HG03159 (cell line): ENCODE measurements around the gene BMF.

Source experiments
- ATAC-seq: cut with Tn5 transposase; IDR thresholded peaks from one replicate; pipeline ENCODE4 v1.9.1; 2021; ENCODE audit warnings: mild to moderate bottlenecking, moderate library complexity; ENCODE audit not compliant: unreplicated experiment

BMF gene

DNA sequence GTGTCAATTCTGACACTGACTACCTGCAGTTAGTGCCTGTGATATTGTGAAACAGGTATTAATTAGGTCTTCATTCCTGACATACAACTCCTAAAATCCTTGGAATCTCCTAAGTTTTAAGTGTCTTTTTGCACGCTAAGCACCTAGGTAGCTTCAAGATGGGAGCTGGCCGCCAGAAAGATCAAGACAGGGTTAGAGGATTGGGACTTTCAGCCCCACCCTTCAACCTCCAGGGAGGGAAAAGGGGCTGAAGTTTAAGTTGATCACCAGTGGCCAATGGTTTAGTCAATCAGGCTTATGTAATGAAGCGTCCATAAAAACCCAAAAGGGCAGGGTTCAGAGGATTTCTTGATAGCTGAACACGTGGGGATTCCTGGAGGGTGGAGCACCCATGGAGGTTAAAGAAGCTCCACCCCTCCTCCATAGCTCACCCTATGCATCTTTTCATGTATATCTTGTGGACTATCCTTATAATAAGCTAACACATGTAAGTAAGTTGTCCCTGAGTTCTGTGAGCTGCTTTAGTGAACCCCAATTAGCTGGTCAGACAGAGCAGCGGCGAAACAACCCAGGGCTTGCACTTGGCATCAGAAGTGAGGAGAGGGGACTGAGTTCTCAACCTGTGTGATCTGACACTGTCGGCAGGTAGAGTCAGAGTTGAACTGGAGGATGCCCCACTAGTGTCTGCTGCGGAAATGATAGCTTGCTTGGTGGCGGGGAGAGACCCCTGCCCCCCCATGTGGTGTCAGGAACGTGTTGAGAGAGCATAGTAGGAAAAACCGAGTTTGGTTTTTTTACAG lies 56.9 kb downstream of the BMF start:
- ATAC-seq = no peak

- ATAC-seq = no peak
Measured at GRCh38 chr15:40050788-40051470, 57.8 kb downstream of the BMF start.

- ATAC-seq = no peak
Measured at GRCh38 chr15:40048926-40049475, 59.7 kb downstream of the BMF start.

DNA sequence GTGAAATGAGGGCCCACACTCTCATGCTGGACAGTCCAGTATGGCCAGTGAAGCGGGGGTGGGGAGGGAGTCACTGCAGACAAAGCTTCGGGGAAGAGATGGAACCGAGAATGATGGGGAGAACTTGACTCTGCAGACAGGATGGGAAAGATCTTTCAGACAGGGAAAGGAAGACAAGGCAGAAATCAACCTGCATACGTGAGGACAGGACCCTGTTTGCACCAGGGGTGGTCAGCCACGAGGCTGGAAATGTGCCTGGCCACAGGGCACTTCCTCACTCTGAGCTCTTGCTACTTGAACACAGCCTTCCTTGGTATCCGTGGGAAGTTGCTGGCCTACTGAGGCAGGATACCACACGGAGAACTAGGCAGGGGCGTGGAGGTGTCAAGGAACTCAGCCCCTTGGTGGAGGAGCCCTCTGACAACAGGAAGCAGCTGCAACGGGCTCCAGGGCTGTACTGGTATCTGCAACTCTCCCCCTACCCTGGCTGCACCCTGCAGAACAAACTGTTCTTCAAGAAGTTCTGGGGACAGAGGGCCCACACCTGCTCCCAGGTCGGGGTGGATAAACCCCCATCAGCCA lies 60.4 kb downstream of the BMF start:
- ATAC-seq = no peak

- ATAC-seq = peak; percentile 53
Measured at GRCh38 chr15:40047415-40048210, 61.1 kb downstream of the BMF start.

DNA sequence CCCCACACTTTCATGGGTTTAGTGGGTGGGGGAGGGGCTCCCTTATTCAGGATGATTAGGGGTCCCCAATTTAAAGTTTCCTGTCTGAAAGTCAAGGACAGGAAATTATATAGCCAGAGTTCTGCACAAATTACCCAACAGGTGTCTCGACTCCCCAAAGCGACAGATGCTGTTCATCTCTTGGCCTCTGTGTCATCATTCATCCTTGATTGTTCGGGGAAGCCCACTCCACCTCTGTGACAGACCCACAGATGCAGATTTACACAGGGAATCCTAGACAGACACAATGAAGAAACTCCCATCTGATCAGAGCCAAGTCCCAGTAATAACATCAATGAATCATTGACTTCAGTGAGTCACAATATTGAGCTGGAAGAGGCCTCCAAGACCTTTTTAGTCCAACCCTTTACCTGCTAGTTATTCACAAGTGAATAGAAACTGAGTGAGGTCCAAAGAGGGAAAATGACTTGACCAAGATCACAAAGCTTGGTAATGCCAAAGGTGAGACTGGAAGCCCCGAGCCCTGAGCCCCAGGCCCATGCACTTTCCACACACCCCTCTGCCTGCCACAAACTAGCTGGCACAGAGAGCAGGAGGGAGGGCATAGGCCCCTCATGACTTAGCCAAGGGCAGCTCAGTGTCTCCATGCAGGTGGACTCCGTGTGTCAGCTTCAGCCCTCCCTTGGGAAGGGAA lies 61.8 kb downstream of the BMF start:
- no peak for ATAC-seq

DNA sequence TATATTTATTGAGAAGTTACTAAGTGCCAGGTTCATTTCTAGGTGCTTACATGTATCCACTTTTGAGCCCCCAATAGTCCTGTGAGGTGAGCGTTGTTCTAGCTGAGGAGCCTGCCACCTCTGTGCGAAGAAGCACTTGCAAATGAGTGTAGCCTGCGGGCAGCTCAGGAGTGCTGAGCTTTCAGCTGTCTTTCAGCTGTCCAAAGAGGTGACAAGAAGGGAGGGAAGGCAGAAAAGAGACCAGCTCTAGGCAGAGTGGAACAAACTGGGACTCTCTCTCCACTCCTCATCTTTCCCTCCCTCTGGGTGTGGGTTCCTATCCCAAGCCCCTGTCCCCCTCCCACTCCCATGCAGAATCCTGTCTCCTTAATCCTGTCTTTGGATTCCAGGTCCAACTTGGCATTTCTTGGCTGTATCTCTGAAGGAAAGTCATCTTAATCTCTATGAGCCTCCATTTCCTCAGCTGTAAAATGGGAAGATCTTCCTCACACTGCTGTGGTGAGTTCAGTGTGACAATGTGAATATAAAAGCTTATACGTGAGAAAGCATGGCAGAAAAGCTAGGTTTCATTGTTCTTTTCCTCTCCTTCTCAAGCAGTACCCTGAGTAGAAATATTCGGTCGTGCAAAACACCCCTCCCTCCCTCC lies 63.0 kb downstream of the BMF start:
- peak; percentile 20 for ATAC-seq

DNA sequence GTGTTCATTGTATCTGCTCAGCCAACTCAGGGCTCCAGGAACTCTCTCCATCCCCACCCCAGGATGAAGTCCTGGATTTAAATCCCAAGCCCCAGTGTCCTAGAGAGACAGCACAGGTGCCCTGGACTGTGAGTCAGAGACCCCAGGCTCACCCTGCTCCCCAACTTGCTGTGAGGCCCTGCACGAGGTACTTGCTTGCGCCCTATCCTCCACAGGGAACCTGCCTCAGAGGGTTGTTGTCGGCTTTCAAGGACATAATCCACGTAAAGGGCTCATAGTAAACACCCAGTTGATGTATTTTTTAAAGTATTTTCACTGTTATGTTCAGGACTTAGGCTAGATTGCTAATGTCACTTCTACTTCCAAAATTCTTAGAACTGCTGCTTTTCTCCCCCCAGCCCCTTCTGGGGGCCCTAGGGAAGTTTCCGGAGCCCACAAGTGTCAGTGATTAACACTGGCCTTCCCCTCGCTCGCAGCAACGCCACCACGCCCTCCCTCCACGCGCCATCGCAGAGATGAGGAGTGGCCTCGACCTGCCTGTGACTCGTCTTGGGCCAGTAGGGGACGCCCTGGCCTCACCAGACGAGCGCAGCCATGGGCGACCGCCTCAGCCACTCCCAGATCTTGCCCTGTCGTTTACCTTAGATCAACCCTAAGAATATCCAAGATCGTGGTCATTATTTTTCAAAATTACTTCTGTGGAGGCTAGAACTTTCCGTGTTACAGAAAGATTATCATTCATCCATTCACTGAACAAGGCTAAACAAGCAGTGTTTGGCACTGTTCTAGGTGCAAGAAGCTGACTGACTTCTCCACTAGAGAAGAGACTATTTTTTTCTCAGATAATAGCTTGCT lies 63.7 kb downstream of the BMF start:
- ATAC-seq = peak; percentile 70

- no peak for ATAC-seq
Measured at GRCh38 chr15:40043927-40044716, 64.6 kb downstream of the BMF start.

- ATAC-seq = no peak
Measured at GRCh38 chr15:40042791-40043320, 65.8 kb downstream of the BMF start.

GRCh38 chr15:40040770-40041169 lies 67.9 kb downstream of the BMF start:
- ATAC-seq = no peak

GRCh38 chr15:40040293-40040635 lies 68.4 kb downstream of the BMF start:
- no peak for ATAC-seq

GRCh38 chr15:40038638-40039543 lies 69.8 kb downstream of the BMF start, which contains the start of gene SRP14:
SRP14 (minus strand) TSS chr15:40039181; CDS start chr15:40039116, 65 bp downstream.
- ATAC-seq = peak; percentile 94

DNA sequence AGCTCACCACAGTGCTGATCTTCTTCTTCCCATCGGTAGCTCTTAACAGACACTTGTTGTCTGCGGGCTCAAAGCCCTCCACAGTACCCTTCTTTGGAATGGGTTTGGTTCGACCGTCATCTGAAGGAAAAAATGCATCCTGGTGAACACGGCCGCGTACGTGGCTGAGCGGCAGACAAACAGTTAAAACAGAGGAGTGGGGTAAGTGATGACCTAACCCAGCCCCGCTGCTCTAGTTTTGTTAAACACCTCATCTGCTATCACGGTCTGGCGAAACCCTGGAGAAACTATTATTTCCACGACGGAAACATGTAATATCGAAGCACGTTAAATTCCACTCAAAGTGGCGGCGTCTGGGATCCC lies 70.4 kb downstream of the BMF start:
- no peak for ATAC-seq
